OCI-LY3 (cell line): ENCODE data around the gene CLEC14A.

Source experiments
- H2AFZ ChIP-seq: fragments of 200-600, 300-600 bp; shearing (Covaris generic); 2 replicates; pipeline ENCODE4 v1.6.0; 2014; ENCODE audit warnings: antibody characterized with exemption, low read depth, low read length
- H3K27ac ChIP-seq: fragments of 200-600, 300-600 bp; sonication (generic); 2 replicates; pipeline ENCODE4 v1.5.1; 2014; ENCODE audit warnings: mild to moderate bottlenecking, low read length, moderate library complexity, mixed read lengths
- H3K27me3 ChIP-seq: fragments of 200-600, 300-600 bp; sonication (generic); 2 replicates; pipeline ENCODE4 v1.6.1; 2014; ENCODE audit warnings: low read depth, low read length, mixed read lengths
- H3K36me3 ChIP-seq: fragments of 200-600, 300-600 bp; sonication (generic); replicated peaks from 2 replicates; pipeline ENCODE3; 2014; ENCODE audit warnings: low read depth, low read length, mixed read lengths
- H3K4me1 ChIP-seq: fragments of 300-600, 200-600 bp; sonication (generic); 2 replicates; pipeline ENCODE4 v1.6.1; 2014; ENCODE audit warnings: low read length, mixed read lengths
- H3K4me2 ChIP-seq: fragments of 200-600, 300-600 bp; sonication (generic); 2 replicates; pipeline ENCODE4 v1.6.1; 2014; ENCODE audit warnings: low read length, mixed read lengths
- H3K4me3 ChIP-seq: fragments of 300-600, 200-600 bp; sonication (generic); 2 replicates; pipeline ENCODE4 v1.5.1; 2014; ENCODE audit warnings: antibody characterized with exemption, mild to moderate bottlenecking, low read length, moderate library complexity
- H3K79me2 ChIP-seq: fragments of 300-600, 200-600 bp; shearing (Covaris generic); 2 replicates; pipeline ENCODE4 v1.6.1; 2014; ENCODE audit warnings: mild to moderate bottlenecking, low read length, mixed read lengths
- H3K9ac ChIP-seq: fragments of 300-600, 200-600 bp; shearing (Covaris generic); 2 replicates; pipeline ENCODE4 v1.6.0; 2014; ENCODE audit warnings: mild to moderate bottlenecking, low read length, moderate library complexity
- H3K9me3 ChIP-seq: fragments of 200-600, 300-600 bp; shearing (Covaris generic); 2 replicates; pipeline ENCODE4 v1.6.1; 2014; ENCODE audit warnings: low read length, mixed read lengths; ENCODE audit not compliant: insufficient read depth
- H4K20me1 ChIP-seq: fragments of 200-600, 300-600 bp; sonication (generic); 2 replicates; pipeline ENCODE4 v1.6.1; 2016; ENCODE audit warnings: low read length, mixed read lengths; ENCODE audit not compliant: insufficient read depth
- EZH2phosphoT487 ChIP-seq: fragments of 200-600 bp; shearing (Covaris generic); IDR thresholded peaks from 2 replicates; pipeline ENCODE4 v1.6.1; 2018; ENCODE audit warnings: antibody characterized with exemption, mixed run types, low read depth
- TF ChIP-seq, protein P1 (sequence below): fragments of 200-600, 300-600 bp; sonication (generic); IDR thresholded peaks from 2 replicates; pipeline ENCODE4 v1.5.1; 2014; ENCODE audit warnings: antibody characterized with exemption, low read length, low read depth

Gene CLEC14A

DNA sequence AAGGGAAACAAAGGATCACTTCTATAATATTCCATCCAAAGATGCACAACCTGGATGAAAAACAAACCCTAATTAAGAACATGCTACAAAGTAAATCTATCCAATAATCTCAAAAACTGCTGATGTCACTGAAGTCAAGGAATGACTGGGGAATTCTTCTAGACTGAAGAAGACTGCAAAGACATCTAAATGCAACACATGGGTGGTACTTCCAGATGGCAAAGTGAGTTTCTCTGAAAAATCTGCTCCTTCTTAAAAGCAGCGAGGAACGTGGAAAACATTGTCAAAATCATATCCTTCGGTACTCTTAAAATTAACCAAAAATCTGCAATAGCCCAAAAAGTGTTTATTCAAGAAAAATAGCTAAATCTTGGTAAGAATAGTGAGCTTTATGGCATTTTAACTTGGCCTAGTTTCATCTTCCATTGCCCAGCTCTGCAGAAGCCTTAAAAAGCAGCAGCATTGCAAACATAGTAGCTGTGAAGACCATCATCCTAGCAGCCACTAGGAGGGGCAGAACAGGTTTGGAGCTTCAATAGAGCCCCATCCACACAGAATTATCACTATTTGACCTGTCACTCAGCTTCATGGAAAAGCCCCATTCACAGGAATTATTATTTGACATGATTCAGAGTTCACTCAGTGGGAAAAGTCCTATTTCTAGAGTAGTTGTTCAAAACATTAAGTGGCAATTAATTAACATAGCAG lies 7.4 kb downstream of the CLEC14A start:
- Histone ChIP-seq H3K9ac (no peak overlapping the region), H3K9me3 (no peaks in the 10 kb centered on the region), H3K4me2 (no peak overlapping the region), H3K79me2 (no peaks in the 10 kb centered on the region), H3K27me3 (no peaks in the 10 kb centered on the region), H4K20me1 (no peaks in the 10 kb centered on the region), H3K4me1 (no peaks in the 10 kb centered on the region), H3K4me3 (no peak overlapping the region), H3K27ac (no peak overlapping the region), H3K36me3 (no peaks in the 10 kb centered on the region), H2AFZ (no peak overlapping the region)
- TF ChIP-seq, protein P1, sequence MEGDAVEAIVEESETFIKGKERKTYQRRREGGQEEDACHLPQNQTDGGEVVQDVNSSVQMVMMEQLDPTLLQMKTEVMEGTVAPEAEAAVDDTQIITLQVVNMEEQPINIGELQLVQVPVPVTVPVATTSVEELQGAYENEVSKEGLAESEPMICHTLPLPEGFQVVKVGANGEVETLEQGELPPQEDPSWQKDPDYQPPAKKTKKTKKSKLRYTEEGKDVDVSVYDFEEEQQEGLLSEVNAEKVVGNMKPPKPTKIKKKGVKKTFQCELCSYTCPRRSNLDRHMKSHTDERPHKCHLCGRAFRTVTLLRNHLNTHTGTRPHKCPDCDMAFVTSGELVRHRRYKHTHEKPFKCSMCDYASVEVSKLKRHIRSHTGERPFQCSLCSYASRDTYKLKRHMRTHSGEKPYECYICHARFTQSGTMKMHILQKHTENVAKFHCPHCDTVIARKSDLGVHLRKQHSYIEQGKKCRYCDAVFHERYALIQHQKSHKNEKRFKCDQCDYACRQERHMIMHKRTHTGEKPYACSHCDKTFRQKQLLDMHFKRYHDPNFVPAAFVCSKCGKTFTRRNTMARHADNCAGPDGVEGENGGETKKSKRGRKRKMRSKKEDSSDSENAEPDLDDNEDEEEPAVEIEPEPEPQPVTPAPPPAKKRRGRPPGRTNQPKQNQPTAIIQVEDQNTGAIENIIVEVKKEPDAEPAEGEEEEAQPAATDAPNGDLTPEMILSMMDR: no peak
- TF ChIP-seq EZH2phosphoT487: no peak

DNA sequence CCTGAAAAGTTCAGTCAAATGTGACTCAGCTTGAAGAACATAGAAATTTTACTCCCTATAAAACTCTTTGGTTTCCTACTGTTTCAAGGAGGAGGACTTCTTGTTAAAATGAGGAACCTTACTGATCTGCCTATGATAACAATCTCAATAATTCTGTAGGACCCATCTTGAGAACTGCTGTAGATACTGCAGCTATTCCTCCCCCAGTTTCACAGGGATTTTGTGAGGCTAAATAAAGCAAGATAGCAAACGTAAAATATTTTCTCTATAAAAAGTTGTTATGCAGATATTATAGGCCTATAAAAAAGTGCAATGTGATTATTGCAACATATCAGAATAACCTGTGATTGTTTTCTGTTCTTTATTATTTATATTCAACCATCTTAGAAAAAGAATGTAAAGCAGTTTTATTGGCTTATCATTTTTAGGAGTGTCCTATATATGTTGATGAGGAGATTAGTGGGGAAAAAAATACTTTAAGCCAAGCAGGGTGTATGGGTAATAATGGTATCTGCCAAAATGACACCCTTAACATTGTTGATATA lies 12.1 kb downstream of the CLEC14A start:
- Histone ChIP-seq H3K4me2 (no peak overlapping the region), H3K9ac (no peak overlapping the region), H3K79me2 (no peaks in the 10 kb centered on the region), H3K27ac (no peak overlapping the region), H4K20me1 (no peaks in the 10 kb centered on the region), H3K4me1 (no peaks in the 10 kb centered on the region), H3K36me3 (no peaks in the 10 kb centered on the region), H3K9me3 (no peaks in the 10 kb centered on the region), H2AFZ (no peak overlapping the region), H3K4me3 (no peak overlapping the region), H3K27me3 (no peaks in the 10 kb centered on the region)
- TF ChIP-seq EZH2phosphoT487: no peak

DNA sequence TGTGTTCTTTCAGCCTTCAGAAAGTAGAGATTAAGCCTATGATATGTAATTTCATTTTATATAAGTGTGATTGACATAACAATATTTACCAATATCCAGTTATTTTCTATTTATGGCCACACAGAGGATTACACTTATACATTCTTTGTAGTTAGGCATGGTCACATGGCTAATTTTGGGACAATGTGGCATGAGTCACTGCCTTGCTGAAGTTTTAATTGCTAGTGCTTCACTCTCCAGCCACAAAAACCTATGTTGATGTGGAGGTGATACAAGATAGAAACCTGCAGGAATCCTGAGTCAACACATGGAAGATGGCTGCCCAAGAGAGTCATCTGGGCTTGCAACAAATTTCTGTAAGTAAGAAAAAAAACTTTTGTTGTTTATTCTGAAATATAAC lies 17.0 kb downstream of the CLEC14A start:
- H3K4me3 ChIP-seq: no peak overlapping the region
- no peaks in the 10 kb centered on the region for H3K79me2 ChIP-seq
- no peaks in the 10 kb centered on the region for H4K20me1 ChIP-seq
- H3K36me3 ChIP-seq: no peaks in the 10 kb centered on the region
- no peak overlapping the region for H3K9ac ChIP-seq
- no peaks in the 10 kb centered on the region for H3K4me1 ChIP-seq
- H2AFZ ChIP-seq: no peak overlapping the region
- no peak overlapping the region for H3K4me2 ChIP-seq
- no peaks in the 10 kb centered on the region for H3K9me3 ChIP-seq
- no peak for TF ChIP-seq EZH2phosphoT487
- TF ChIP-seq, protein P1: no peak
- no peak overlapping the region for H3K27ac ChIP-seq
- H3K27me3 ChIP-seq: no peaks in the 10 kb centered on the region

DNA sequence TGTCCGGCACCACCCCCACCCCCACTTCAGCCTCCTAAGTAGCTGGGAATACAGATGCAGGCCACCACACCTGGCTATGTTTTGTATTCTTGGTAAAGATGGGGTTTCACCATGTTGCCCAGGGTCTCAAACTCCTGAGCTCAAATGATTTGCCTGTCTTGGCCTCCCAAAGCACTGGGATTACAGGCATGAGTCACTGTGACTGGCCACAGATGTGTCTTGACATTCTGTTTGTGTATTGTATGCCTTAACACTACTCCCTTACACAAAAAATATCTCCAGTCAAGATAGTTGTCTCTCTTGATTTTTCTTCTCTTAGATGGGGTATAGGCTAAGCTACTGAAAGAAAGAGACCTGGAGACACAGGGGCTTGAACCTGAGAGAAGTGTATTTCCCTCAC lies 17.6 kb downstream of the CLEC14A start:
- H3K4me2 ChIP-seq: no peak overlapping the region
- no peak overlapping the region for H3K9ac ChIP-seq
- TF ChIP-seq EZH2phosphoT487: no peak
- TF ChIP-seq, protein P1: no peak
- H3K27me3 ChIP-seq: no peaks in the 10 kb centered on the region
- H3K4me1 ChIP-seq: no peaks in the 10 kb centered on the region
- H3K9me3 ChIP-seq: no peaks in the 10 kb centered on the region
- no peak overlapping the region for H2AFZ ChIP-seq
- no peaks in the 10 kb centered on the region for H4K20me1 ChIP-seq
- H3K27ac ChIP-seq: no peak overlapping the region
- no peak overlapping the region for H3K4me3 ChIP-seq
- H3K79me2 ChIP-seq: no peaks in the 10 kb centered on the region
- H3K36me3 ChIP-seq: no peaks in the 10 kb centered on the region
